Activated CD4-positive, alpha-beta T cell treated with anti-CD3 and anti-CD28 coated beads, Interleukin-2, amount 50 U/mL, for 4 hours (primary cell): Measurements from ENCODE around the gene SLC2A10.

Experiments
- DNase-seq, 2 experiments: peaks; one replicate each; pipeline ENCODE4 v3.0.0-alpha.2; 2020

The SLC2A10 gene

DNA sequence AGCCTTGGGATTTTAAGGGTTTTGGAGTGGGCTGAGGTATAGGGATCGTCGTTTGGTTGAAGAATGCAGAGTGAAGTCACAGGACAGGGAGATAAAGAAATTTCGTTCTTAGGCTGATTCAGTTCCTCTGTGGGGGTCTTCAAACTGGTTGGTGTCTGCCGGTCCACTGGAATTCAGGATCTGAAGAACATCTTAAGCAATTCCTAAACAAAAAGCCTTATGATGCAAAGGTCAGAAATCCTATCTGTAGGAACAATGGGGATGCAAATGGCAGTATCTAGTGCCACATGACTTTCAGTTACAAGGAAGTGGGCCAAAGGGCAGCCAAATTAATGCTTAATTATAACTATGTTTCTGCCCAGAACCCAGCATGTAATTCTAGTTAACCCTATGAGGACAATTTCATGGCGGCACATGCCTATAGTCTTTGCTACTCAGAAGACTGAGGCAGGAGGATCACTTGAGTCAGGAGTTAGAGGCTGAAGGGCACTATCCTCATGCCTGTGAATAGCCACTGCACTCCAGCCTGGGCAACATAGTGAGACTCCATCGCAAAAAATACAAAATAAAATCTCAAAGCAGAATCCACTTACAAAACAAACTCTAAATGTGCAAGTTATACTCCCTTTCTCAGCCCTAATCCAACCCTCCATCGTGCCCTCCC, 4.6 kb upstream of the SLC2A10 start:
- DNase-seq = no peak

DNA sequence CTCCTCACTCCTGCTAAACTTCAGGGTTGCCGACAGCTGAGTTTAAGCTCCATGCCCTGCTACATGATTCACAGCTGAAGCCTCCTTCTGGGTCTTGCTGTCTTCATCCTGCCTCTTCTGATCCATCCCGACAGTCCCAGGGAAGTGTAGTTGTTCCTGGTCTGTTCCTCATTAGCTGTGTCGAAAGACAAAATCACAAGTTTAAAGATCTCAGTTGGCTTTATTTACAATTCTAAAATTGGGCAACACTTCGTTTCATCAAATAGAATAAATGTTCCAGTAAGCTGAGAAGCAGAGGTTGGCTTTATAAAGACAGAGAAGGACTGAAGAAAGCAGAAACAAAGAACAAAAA, 4.1 kb upstream of the SLC2A10 start:
- no peak for DNase-seq

DNA sequence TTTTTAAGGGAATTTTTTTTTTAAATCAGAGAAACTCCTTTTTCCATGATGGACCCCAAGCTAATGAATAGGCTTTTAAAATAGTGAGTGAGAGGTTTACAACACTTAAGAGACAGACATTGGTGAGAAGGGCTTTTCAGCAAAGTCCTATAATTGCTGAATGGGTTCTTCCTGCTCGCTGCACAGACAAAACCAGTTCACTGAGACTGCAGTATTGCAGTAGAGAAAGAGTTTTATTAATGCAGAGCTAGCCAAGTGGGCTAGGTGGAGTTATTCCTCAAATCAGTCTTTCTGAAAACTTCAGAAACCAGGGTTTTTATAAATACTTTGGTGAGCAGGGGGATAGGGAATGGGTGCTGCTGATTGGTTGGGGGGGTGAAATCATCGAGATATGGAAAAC, 3.2 kb upstream of the SLC2A10 start:
- no peak for DNase-seq

DNA sequence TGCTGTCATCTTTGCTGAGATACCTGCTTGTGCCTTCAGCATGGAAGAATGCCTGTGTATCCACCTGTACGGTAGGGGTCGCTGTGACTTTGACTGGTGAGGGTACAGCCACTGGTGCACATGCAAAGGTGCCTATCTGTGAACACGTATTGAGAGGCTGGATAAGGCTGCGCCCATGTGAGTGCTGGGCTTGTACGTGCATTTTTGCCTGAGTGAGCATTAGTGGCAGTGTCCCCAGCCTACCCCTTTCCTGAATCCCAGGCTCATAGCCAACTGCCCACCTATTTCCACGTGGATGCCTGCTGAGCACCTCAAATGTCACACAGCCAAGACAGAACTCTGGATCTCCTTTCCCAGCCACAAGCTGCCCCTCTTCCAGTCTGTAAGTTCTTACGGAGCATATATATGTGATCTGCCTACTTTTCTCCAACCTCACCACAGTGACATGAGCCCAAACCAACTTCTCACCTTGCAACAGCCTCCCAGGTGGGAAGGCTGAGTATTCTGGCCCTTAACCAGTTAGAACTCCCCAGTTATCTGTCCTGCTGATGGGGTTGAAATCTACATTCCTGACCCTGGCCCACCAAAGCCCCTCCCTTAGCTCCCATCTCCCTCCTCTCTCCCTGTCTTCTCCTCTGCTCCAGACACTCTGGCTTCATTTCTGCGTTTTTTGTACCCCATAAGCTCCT, 1.1 kb upstream of the SLC2A10 start:
- DNase-seq = no peak

DNA sequence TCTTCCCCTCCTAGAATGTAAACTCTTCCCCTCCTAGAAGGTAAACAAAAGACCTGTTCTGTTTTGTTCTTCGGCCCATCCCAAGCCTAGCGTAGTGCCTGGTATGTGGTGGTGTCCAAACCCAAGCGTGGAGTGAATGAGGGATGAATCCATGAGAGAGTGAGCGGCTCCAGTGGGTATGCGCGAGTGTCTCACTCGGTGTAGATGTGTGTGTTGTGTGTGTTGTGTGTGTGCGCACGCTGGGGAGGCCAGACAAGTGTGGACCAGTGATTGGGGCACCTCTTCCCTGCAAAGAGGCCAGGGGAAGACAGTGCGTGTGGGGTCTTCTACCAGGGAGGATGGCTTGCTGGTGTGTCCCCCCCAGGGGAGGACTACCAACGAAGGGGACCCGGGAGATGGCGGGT, 392 bp upstream of the SLC2A10 start:
- DNase-seq = no peak

DNA sequence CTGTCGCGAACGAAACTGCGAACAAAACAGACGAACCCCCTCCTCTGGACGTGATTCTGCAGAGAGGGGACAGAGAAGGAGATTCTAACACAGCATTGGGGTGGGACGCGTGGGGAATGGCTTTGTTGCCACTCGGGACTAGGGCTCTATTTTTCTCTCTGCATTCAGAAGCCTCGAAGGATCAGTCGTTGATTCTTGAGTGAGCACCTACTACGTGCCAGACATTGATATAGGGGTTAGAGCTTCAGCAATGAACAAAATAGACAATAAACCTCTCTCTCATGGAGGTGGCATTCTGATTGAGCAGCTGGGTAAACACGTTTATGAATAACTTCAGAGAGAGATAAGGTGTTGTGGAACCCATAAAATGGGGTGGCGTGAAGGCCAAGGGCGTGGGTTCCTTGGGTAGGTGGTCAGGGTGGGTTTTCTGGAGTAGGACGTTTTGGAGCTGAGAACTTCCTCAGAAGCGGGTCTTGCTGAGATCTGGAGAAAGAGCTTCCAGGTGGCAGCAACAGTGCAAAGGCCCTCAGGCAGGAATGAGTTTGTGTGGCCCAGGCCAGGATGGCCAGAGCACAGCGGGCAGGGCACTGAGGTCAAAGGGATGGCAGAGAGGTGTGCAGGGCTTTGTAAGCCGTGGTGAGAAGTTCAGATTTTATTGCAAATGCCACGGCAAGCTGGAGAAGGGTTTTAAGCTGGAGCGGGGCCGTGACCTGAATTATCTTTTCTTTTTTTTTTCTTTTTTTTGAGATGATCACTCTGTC, 884 bp downstream of the SLC2A10 start:
- no peak for DNase-seq

DNA sequence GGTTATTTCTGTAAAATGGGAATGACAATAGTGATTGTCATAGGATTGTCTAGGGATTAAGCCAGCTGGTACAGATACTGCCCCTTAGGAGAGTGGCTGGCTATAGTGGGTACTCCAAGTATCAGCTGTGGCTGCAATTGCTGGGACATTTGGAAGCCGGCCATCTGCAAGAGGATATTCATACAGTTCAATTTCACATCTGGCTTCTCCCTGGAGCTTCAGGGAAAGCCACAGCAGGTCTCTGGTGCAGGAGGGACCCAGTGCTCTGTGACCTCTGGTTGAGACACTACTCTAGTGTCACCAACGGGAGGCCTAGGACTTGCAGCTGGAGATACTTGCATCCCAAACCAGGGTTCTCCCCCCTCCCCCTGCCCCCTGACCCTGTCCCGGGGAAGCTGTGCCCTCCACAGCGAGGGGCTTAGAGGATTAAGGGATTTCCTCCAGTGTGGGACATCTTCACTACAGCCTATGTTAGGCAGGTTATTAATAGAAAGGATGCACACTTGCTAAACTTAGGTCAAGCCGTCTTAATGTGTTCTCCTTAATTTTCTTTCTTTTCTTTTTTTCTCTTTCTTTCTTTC, 2.7 kb downstream of the SLC2A10 start:
- no peak for DNase-seq

DNA sequence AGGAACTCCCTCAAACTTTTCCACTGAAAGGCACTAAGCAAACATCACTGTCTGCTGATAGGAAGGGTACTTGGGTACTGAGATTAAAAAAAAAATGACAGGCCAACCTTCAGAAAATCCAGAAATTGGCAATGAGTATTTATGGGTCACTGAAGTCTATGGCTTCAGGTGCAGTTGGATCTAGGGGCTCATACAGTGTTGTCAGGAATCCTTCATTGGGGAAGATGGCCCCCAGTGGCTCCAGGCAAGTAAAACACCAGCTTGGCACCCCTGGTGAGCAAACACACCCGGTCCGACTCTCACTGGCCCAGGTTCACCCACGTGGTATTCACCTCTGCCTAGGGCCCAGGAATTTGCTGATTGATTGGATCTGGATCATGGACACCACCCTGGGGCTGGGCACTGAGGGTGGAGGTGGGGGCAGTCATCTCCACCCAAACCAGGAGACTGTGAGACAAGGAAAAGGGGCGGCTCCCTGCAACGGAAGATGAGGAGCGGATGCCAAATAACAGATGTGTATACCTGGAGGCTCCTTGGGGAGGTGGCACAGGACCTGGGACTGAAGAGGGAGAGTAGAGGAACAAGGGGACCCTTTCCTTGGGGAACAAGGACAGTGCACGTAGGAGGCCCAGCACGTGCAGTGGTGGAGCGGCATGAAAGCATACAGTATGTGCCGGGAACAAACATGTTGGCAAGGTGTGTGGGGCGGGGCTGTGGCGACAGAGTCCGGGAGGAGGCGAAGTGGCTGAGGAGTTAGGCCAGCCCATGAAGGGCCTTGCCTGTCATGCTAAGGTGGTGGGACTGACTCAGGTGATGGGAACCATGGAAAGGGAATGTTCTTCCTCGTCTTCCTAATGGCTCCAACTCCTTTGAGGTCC, 4.7 kb downstream of the SLC2A10 start:
- no peak for DNase-seq

DNA sequence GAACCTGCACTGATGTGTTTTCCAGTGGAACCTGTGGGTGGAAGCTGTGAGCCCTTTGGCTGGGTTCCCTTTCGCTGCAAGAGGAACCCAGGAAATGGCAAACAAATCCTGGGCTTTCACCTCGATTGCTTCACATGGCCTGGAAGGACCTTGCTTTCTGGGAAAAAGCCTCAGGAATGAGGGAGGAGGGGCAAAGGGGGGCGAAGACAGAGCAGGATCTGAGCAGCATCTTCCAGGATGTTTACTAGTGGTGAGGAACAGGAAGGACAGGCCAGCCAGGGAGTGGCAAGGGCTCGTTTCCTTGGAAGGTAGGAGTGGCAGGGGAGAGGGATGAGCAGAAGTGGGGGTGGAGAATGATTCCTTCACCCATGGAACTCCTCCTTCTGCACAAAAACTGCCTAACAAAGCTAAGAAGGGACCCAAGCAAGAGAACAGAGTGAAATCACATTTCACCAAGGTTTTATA, 5.9 kb downstream of the SLC2A10 start:
- no peak for DNase-seq

DNA sequence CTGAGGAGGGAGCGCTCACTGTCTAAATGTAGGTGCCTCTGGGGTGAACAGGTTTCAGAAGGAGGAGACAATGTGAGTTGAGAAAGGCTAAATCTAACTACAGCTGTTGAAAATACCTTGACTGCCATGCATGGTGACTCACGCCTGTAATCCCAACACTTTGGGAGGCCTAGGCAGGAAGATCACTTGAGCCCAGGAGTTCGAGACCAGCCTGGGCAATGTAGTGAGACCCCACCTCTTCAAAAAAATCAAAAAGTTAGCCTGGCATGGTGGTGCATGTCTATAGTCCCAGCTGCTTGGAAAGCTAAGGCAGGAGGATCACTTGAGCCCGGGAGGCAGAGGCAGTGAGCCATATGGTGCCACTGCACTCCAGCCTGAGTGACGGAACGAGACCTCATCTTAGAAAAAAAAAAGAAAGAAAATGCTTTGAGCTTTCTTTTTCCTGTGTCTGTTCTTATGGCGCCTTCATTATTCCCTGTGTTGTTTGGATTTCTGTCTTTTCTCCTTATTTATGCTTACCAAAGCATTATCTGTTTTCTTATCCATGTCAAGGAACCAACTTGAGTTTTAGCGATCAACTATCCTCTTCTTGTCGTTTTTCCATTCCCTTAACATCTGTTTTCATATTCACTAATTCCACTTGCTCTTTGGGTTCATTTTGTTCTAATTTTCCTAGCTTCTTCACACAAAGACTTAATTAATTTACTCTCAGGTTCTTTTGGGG, 8.5 kb downstream of the SLC2A10 start:
- DNase-seq = no peak

DNA sequence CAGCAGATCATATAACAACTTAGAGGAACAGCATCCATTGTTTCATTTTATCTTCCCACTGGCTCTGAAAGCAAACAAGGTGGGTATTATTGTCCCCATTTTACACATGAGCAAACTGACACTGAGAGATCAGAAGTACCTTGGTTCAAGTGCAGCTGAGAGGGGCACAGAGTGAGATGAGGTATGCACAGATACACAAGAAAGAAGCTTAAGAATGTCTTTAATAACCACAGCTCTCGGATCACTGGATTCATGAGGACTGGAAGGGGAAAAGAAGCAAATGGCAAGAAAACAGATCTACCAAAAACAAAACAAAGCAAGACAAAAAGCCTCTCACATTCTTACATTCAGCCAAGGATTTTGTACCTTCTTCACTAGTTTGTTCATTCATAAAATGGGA, 10.6 kb downstream of the SLC2A10 start:
- DNase-seq = no peak

DNA sequence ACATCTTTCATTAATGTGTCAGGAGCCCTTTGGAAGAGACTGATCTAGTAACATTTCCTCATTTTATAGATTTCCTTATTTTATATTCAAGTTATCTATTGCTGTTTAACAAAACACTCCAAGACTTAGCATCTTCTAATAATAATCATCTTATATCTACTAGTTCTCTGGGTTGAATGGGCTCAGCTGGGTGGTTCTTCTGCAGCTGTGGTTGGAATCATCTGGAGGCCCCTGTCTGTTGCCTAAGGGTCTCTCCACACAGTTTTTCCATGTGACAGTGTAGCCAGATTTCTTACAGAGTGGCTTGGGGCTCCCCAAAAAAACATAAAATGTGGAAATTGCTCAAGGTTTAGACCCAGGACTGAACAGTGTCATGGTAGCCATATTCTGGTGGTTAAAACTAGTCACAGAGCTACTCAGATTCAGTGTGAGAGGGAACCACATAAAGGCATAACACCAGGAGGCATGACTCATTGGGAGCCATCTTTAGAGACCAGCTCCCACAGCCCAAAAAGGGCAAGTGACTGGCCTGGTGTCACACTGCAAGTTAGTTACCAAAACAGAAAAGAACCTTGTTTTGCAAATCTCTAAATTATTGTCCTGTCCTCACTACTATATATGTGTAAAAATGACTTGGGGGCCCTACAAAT, 11.5 kb downstream of the SLC2A10 start:
- DNase-seq = no peak

DNA sequence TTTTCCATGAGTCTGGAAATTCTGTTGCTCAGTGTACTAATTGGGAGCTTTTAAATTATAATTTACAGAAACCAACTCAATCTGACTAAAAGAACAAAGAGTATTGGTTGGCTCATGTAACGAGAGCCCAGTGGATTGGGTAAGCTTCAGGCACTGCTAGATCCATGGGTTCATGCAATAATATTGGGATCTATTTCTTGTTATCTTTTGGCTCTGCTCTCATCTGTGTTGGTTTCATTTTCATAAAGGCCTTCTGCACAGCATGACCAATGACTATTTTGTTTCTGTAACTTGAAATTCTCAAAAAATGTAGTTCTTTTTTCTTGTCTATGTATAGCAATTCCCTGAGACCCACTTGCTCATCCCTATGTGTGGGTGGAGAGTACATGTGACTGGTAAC, 12.0 kb downstream of the SLC2A10 start:
- no peak for DNase-seq

DNA sequence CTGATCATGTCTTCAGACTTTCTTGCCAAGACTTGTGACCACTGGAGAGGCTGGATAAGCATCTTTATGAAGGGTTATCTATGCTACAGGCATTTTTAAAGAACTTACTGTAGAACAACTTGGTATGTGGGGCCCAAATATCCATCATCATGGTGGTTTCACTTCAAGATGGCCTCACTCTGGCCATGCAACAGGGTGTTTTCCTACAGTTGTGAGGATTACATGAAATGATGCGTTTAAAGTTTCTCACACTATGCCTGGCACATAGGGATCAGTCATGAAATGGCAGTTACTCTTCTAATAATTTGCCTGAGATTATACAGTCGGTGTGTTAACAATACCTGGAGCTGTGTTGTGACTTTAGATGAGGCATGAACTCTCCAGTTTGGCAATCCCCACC, 13.0 kb downstream of the SLC2A10 start:
- no peak for DNase-seq

DNA sequence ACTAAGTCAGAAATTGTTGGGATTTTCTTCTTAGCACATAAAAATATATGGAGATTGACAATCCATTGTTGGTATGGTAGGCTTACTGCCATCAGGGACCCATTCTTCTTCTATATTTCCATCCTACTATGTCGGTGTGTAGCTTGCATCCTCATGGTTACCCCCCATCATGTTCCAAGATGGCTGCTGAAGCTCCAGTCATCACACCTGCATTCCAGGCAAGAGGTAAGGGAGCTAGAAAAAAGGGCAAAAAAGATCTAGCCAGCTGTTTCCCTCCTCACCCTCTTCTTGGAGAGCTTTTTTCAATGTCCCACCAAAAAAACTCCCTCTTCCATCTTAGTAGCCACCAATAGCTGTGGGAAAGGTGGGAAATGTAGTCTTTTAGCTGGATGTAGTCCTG, 13.6 kb downstream of the SLC2A10 start:
- no peak for DNase-seq

DNA sequence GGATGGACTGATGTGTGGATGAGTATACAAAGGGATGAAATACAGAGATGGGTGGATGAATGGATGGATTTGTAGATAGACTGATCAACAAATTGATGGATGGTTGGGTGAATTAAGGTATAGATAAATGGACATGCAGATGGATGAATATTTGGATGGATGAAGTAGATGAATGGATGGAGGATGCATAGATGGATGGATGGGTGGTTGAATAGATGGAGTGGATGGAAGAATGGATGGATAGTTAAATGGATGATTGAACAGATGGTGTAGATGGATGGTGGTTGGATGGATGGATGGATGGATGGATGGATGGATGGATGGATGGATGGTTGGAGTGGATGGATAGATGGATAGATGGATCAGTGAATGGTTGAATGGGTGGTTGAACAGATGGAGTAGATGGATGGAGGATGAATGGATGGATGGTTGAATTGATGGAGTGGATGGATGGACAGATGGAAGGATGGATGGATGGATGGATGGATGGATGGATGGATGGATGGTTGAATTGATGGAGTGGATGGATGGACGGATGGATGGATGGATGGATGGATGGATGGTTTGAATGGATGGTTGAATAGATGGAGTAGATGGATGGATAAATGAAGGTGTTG, 15.0 kb downstream of the SLC2A10 start:
- DNase-seq = no peak

DNA sequence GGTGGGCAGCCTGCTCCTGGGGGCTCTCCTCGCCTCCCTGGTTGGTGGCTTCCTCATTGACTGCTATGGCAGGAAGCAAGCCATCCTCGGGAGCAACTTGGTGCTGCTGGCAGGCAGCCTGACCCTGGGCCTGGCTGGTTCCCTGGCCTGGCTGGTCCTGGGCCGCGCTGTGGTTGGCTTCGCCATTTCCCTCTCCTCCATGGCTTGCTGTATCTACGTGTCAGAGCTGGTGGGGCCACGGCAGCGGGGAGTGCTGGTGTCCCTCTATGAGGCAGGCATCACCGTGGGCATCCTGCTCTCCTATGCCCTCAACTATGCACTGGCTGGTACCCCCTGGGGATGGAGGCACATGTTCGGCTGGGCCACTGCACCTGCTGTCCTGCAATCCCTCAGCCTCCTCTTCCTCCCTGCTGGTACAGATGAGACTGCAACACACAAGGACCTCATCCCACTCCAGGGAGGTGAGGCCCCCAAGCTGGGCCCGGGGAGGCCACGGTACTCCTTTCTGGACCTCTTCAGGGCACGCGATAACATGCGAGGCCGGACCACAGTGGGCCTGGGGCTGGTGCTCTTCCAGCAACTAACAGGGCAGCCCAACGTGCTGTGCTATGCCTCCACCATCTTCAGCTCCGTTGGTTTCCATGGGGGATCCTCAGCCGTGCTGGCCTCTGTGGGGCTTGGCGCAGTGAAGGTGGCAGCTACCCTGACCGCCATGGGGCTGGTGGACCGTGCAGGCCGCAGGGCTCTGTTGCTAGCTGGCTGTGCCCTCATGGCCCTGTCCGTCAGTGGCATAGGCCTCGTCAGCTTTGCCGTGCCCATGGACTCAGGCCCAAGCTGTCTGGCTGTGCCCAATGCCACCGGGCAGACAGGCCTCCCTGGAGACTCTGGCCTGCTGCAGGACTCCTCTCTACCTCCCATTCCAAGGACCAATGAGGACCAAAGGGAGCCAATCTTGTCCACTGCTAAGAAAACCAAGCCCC, 16.0 kb downstream of the SLC2A10 start:
- DNase-seq = no peak

DNA sequence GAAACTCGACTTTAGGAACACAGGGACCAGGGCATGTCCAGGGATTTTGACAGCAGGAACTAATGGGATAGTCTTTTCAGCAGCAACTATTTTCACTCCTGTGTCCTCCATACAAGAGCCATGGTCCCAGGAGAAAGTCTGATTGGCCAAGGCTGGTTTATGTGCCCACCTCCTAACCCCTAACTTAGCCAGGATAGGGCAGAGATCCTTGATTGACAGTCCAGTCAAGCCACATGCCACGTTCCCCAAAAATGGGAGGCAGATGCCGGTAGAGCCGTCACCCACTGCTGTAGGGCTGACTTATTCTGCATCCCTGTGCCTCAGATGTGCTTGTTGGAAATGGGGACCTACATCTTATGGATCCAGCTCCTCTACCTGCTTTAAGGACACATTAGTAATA, 22.3 kb downstream of the SLC2A10 start:
- DNase-seq = no peak

DNA sequence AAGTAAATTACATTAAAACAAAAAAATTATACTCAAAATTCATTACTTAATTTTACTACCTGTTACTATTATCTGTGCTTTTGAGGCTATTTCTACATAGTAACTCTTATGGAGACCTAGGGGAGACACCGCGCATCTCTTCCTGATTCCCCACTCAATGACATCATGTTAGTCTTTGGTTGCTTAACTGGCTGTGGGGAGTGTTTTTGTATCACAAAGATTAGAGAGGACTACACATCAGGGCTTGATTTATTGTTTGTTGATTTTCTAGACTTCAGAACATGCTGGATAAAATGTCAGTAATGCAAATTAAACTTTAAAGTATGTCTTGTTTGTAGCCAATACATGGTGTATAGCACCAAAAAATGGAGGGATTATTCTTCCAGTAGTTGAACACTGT, 26.0 kb downstream of the SLC2A10 start:
- DNase-seq = no peak
